ENCODE data around the gene PLA2G12A.
A peak's percentile ranks its signal among the peaks of the same experiment; 100 is the strongest.

The PLA2G12A gene

DNA sequence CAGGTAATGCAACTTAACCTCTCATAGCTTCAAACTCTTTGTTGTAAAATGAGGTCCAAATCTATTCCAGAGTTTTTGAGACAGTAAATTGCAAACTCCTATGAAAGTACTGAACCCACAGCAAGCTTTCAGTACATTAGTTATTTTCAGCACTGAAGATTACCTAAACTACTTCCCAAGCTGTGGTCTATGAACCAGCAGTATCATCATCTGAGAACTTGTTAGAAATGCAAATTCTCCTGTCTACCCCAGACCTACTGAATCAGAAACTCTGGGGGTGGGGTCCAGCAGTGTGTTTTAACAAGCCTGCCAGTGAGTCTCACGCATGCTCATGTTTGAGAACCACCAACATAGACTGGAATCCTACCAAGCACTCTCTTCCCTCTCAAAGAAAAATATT, 20.9 kb downstream of the PLA2G12A start:
- H3K9me3 Mint-ChIP-seq = no peaks in the 10 kb centered on the region
- H3K36me3 Mint-ChIP-seq (ENCODE audit: low read depth) = peaks cover 2% of the 10 kb centered on the region
- no peak overlapping the region for H3K4me3 Mint-ChIP-seq
- H3K4me1 Mint-ChIP-seq = peaks cover under 1% of the 10 kb centered on the region
- peaks cover 4% of the 10 kb centered on the region for H3K27me3 Mint-ChIP-seq (ENCODE audit: low read depth, poor library complexity)
- H3K27ac Mint-ChIP-seq = no peak overlapping the region
- DNase-seq = no peak
- TF ChIP-seq, protein P1, sequence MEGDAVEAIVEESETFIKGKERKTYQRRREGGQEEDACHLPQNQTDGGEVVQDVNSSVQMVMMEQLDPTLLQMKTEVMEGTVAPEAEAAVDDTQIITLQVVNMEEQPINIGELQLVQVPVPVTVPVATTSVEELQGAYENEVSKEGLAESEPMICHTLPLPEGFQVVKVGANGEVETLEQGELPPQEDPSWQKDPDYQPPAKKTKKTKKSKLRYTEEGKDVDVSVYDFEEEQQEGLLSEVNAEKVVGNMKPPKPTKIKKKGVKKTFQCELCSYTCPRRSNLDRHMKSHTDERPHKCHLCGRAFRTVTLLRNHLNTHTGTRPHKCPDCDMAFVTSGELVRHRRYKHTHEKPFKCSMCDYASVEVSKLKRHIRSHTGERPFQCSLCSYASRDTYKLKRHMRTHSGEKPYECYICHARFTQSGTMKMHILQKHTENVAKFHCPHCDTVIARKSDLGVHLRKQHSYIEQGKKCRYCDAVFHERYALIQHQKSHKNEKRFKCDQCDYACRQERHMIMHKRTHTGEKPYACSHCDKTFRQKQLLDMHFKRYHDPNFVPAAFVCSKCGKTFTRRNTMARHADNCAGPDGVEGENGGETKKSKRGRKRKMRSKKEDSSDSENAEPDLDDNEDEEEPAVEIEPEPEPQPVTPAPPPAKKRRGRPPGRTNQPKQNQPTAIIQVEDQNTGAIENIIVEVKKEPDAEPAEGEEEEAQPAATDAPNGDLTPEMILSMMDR (IDR thresholded peaks at IDR 0.05) = no peak

DNA sequence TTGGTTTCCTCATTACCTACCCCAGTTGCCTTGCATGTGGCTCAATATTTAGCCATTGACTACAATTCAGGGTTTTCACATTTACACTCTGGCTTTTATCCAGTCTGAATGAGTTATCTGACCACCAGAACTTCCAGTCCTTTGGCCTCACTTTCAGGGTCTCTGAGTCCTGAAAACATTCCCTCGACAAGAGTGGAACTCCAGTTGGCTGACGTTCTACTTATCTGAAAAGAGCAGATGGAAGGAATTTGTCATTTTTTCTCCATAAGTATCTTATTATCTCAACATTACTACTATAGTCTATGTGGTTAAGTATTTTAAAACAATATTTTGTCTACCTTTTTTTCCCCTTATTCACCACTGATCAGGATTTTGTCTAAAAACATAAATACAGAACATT, 21.4 kb downstream of the PLA2G12A start:
- H3K36me3 Mint-ChIP-seq (ENCODE audit: low read depth) = no peaks in the 10 kb centered on the region
- H3K9me3 Mint-ChIP-seq = no peaks in the 10 kb centered on the region
- TF ChIP-seq, protein P1 (IDR thresholded peaks at IDR 0.05) = no peak
- peaks cover 4% of the 10 kb centered on the region for H3K27me3 Mint-ChIP-seq (ENCODE audit: low read depth, poor library complexity)
- no peak overlapping the region for H3K4me3 Mint-ChIP-seq
- H3K27ac Mint-ChIP-seq = no peak overlapping the region
- peaks cover 4% of the 10 kb centered on the region for H3K4me1 Mint-ChIP-seq
- no peak for DNase-seq

DNA sequence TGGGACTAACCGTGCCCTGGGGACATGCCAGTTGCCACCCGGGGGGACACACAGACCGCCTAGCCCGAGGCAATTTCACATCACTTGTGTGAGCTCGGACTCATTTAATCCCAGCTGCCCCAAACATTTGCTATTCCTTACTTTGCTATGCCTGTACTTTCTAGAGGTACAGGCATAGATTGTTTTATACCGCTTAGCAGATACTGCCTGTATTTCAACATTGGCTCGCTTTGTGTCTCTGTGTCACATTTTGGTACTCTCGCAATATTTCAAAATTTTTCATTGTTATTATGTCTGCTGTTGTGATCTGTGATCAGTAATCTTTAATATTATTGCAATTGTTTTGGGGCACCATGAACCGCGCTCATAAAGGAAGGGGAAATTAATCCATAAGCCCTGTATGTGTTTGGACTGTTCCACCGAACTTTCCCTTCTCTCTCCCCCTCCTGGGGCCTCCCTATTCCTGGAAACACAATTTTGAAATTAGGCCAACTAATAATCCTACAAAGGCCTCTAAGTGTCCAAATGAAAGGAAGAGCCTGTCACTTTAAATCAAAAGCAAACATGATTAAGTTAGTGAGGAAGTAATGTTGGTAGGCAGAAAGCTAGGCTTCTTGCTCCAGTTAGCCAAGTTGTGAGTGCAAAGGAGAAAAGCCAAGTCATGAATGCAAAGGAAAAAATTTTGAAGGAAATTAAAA, 26.1 kb downstream of the PLA2G12A start:
- Mint-ChIP-seq H3K9me3 (no peaks in the 10 kb centered on the region), H3K4me1 (peaks cover 25% of the 10 kb centered on the region), H3K36me3 (ENCODE audit: low read depth) (peaks cover 25% of the 10 kb centered on the region), H3K27me3 (ENCODE audit: low read depth, poor library complexity) (peaks cover 4% of the 10 kb centered on the region), H3K27ac (no peak overlapping the region), H3K4me3 (peak overlapping the region; percentile 94)
- TF ChIP-seq, protein P1 (IDR thresholded peaks at IDR 0.05) = no peak
- no peak for DNase-seq

DNA sequence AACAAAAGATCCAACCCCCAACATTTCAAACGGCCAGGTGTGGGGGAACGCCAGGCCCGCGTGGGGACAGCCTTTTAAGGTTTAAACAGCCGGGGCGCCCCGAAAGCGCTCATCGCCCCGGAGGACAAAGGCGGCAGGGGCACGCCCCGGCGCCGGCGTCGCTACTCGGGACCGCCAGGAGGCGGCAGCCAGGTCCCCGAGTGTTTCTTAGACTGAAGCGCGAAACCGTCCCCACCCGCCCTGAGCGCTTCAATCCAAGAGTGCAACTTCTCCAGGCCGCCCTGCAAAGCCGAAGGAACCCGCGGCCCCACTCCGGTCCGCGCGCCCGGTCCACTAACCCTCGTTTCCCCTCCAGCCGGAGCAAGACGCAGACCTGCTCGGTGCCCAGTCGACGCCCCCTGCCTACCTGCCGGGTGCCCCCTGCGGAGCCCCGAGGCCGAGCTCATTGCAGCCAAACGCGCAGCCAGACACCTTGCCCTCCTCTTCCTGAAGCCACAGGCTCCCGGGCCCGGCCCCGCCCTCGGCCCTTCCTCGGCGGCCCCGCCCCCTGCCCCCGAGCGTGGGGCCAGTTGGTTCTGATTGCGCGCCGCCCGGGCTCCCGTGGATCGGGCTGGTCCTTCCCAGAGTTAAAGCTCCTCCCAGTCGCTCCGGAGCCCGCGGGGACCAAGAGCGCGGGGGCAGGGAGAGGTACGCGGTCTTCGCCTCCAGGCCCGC, 26.8 kb downstream of the PLA2G12A start, which contains the start of gene CASP6:
TSS of gene CASP6 (minus strand) at position 496 of the 714 bp plus-strand sequence. CDS start at position 446, 50 bp downstream.
- Mint-ChIP-seq H3K4me1 (peaks cover 25% of the 10 kb centered on the region), H3K27me3 (ENCODE audit: low read depth, poor library complexity) (peaks cover 4% of the 10 kb centered on the region), H3K36me3 (ENCODE audit: low read depth) (peaks cover 32% of the 10 kb centered on the region), H3K9me3 (no peaks in the 10 kb centered on the region), H3K27ac (peak within 1 kb of the TSS; percentile 86), H3K4me3 (peak within 1 kb of the TSS; percentile 94)
- TF ChIP-seq, protein P1 (IDR thresholded peaks at IDR 0.05) = peak; percentile 62
- DNase-seq = peak; percentile 83

DNA sequence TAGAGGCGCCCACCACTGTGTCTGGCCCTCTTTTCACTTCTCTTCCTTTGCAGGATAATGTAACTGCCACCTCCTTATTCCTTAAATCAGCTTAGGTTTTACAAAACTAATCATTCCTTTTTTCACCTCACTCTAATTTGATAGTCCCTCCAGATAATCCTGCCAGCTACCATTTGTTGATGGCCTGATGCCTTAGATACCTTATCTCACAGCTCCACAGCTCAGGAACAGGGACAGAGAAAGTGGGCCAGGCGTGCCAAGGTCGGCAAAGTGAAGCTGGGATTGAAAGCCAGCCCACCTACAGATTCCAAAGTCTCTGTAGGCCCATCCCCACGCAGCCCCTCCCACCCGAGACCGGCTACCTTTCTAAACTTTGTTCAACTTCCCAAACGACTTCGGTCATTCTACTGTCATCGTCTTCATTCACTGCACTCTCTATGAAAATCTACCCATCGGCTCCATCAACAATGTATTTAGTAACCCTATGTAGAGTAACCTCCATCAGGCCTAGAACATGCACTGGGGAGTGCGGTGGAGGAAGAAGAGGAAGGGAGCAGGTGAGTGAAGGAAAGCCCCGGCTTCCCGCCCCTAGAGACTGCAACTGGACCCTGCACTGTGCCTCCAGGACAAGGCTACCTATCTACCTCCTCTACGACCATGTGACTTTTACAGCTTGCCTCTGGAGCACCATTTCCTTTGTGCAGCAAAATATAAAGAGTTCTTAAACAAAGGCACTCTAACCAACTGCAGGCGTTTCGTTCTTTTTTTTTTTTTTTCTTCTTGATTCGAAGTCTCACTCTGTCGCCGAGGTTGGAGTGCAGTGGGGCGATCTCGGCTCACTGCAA, 28.1 kb downstream of the PLA2G12A start:
- peaks cover 46% of the 10 kb centered on the region for H3K36me3 Mint-ChIP-seq (ENCODE audit: low read depth)
- peak overlapping the region; percentile 94 for H3K4me3 Mint-ChIP-seq
- H3K27ac Mint-ChIP-seq = peak overlapping the region; percentile 65
- H3K9me3 Mint-ChIP-seq = no peaks in the 10 kb centered on the region
- H3K4me1 Mint-ChIP-seq = peaks cover 25% of the 10 kb centered on the region
- DNase-seq = peak; percentile 5
- no peaks in the 10 kb centered on the region for H3K27me3 Mint-ChIP-seq (ENCODE audit: low read depth, poor library complexity)
- TF ChIP-seq, protein P1 (IDR thresholded peaks at IDR 0.05) = no peak

Measured in nephron progenitor cell (in vitro differentiated cells).